BE2C (cell line): ENCODE data around the gene KNL1.

ENCODE experiments used
- DNase-seq: peaks from one replicate; pipeline ENCODE4 v3.0.0-alpha.2; 2020
- H3K27me3 ChIP-seq: fragments of 250-450 bp; sonication (Bioruptor Pico); 2 replicates; pipeline ENCODE4 v1.5.1; 2020; ENCODE audit warnings: mild to moderate bottlenecking
- H3K36me3 ChIP-seq: fragments of 250-450 bp; sonication (Bioruptor Pico); 2 replicates; pipeline ENCODE4 v1.5.1; 2020; ENCODE audit warnings: mild to moderate bottlenecking
- H3K4me1 ChIP-seq: fragments of 250-450 bp; sonication (Bioruptor Pico); 2 replicates; pipeline ENCODE4 v1.5.1; 2020
- H3K4me3 ChIP-seq: 2 replicates; pipeline ENCODE4 v1.5.1; 2011; ENCODE audit warnings: low read depth, low read length
- H3K9me3 ChIP-seq: fragments of 250-450 bp; sonication (Bioruptor Pico); 2 replicates; pipeline ENCODE4 v1.5.1; 2020
- CTCF ChIP-seq: IDR thresholded peaks from 2 replicates; pipeline ENCODE4 v1.5.1; 2012; ENCODE audit warnings: mild to moderate bottlenecking, low read depth, low read length

The KNL1 gene

GRCh38 chr15:40582726-40583246 is 11.3 kb upstream of the KNL1 start:
- DNase-seq: no peak
- no peak for TF ChIP-seq CTCF
- Histone ChIP-seq H3K27me3 (no peaks in the 10 kb centered on the region), H3K36me3 (no peaks in the 10 kb centered on the region), H3K9me3 (no peaks in the 10 kb centered on the region), H3K4me3 (no peak overlapping the region), H3K4me1 (no peaks in the 10 kb centered on the region)

DNA sequence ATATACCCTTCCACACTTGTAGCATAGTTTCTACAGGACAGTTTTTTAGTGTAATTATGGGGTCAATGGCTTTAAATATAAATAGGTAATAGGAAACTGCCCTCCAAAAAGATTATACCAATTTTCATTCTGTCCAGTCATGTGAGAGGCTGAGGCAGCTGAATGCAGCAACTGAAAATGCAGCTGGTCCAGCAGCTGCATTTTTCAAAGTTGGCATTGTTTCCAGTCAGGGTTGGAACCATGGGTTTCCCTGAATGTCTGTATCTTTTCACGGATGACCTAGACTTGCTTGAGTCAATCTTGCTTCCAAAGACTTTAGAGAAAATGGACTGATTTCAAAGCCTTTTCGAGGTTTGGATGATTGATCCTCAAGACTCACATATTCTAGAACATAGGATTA is 9.9 kb upstream of the KNL1 start:
- DNase-seq: no peak
- TF ChIP-seq CTCF: no peak
- no peak overlapping the region for H3K4me3 ChIP-seq

DNA sequence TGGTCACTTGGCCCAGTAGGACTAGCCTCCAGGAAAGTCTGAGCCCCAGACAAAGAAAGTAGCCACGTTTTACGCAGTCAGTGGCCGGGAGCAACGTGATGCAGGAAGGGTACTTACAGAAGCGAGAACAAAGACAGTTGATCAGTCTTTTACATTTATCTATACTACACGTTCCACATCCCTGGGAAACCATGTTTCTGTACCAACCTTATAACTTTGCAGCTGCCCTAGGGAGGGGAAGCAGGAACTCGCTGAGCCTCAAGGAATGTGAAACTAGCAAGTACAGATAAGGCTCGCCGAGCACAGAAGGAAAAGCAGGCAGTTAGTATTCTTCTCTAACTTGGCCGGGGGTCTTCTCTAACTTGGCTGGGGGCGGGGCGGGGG is 3.4 kb upstream of the KNL1 start:
- Histone ChIP-seq H3K4me1 (peaks cover 3% of the 10 kb centered on the region; the same call in 1 of the 2 replicates), H3K9me3 (no peaks in the 10 kb centered on the region), H3K36me3 (no peaks in the 10 kb centered on the region), H3K4me3 (no peak overlapping the region), H3K27me3 (no peaks in the 10 kb centered on the region)
- no peak for TF ChIP-seq CTCF
- DNase-seq: no peak

More for the DNA sequence above, 9.9 kb upstream of the KNL1 start:
- no peaks in the 10 kb centered on the region for H3K27me3 ChIP-seq
- H3K9me3 ChIP-seq: no peaks in the 10 kb centered on the region
- no peaks in the 10 kb centered on the region for H3K36me3 ChIP-seq
- no peaks in the 10 kb centered on the region for H3K4me1 ChIP-seq

- no peak for TF ChIP-seq CTCF
- H3K36me3 ChIP-seq: no peaks in the 10 kb centered on the region
- H3K4me1 ChIP-seq: peaks cover 3% of the 10 kb centered on the region; the same call in 1 of the 2 replicates
- no peaks in the 10 kb centered on the region for H3K9me3 ChIP-seq
- no peak overlapping the region for H3K4me3 ChIP-seq
- no peak for DNase-seq
- no peaks in the 10 kb centered on the region for H3K27me3 ChIP-seq
Observed at GRCh38 chr15:40591389-40591788, 2.7 kb upstream of the KNL1 start.

GRCh38 chr15:40593165-40593564 is 884 bp upstream of the KNL1 start:
- no peak for TF ChIP-seq CTCF
- Histone ChIP-seq H3K36me3 (no peaks in the 10 kb centered on the region), H3K9me3 (no peaks in the 10 kb centered on the region), H3K4me3 (peak overlapping the region; percentile 27), H3K27me3 (no peaks in the 10 kb centered on the region), H3K4me1 (peaks cover 3% of the 10 kb centered on the region; the same call in 1 of the 2 replicates)
- no peak for DNase-seq

GRCh38 chr15:40594429-40594836 is 384 bp downstream of the KNL1 start:
- no peaks in the 10 kb centered on the region for H3K27me3 ChIP-seq
- H3K36me3 ChIP-seq: no peaks in the 10 kb centered on the region
- TF ChIP-seq CTCF: 0 out of 2 replicates have a peak, but pooled peaks have one; percentile 7
- peak overlapping the region; percentile 80 for H3K4me3 ChIP-seq
- H3K9me3 ChIP-seq: no peaks in the 10 kb centered on the region
- H3K4me1 ChIP-seq: peaks cover 3% of the 10 kb centered on the region; the same call in 1 of the 2 replicates
- peak; percentile 79 for DNase-seq
